ENCODE measurements around the gene PSRC1.

GRCh38 chr1:109312246-109312645 is 29.3 kb upstream of the PSRC1 start:
- TF ChIP-seq EP300 (IDR thresholded peaks at IDR 0.05) (no peak), POLR2A (IDR thresholded peaks at IDR 0.05) (no peak), POLR2AphosphoS5 (IDR thresholded peaks at IDR 0.05) (no peak)
- TF ChIP-seq, protein P1, sequence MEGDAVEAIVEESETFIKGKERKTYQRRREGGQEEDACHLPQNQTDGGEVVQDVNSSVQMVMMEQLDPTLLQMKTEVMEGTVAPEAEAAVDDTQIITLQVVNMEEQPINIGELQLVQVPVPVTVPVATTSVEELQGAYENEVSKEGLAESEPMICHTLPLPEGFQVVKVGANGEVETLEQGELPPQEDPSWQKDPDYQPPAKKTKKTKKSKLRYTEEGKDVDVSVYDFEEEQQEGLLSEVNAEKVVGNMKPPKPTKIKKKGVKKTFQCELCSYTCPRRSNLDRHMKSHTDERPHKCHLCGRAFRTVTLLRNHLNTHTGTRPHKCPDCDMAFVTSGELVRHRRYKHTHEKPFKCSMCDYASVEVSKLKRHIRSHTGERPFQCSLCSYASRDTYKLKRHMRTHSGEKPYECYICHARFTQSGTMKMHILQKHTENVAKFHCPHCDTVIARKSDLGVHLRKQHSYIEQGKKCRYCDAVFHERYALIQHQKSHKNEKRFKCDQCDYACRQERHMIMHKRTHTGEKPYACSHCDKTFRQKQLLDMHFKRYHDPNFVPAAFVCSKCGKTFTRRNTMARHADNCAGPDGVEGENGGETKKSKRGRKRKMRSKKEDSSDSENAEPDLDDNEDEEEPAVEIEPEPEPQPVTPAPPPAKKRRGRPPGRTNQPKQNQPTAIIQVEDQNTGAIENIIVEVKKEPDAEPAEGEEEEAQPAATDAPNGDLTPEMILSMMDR (IDR thresholded peaks at IDR 0.05), result no peak

Data from sigmoid colon (tissue), 4 donors.